IMR-90 (cell line): ENCODE results near the gene ICAM2. TPM values are rescaled to one million over a fixed set of nuclear protein-coding genes. Genes with fewer than 3 reads are reported as not detected.

ENCODE experiments used
- SMC3 ChIP-seq: fragments of 150-350 bp; IDR thresholded peaks from 2 replicates; pipeline ENCODE4 v1.6.1; 2016; ENCODE audit warnings: low read depth, mild to moderate bottlenecking, antibody characterized with exemption, low read length, moderate library complexity
- polyA plus RNA-seq, 3 experiments: library from polyadenylated mRNA; depleted of rRNA; stranded (reverse); fragments of >200 nt; gene quantifications; 2 replicates each; pipeline ENCODE4 v1.2.3, GENCODE V29; 2012; ENCODE audit warnings: low replicate concordance in 1 of 3
- total RNA-seq: library from RNA; depleted of rRNA; stranded (reverse); fragments of >200 nt; gene quantifications from 2 replicates; pipeline ENCODE4 v1.2.3, GENCODE V29; 2012
- TF ChIP-seq, protein P1 (sequence below): fragments of 150-350 bp; IDR thresholded peaks from 2 replicates; pipeline ENCODE4 v1.6.1; 2016; ENCODE audit warnings: low read depth, mild to moderate bottlenecking, low read length, moderate library complexity, borderline replicate concordance

The ICAM2 gene
- total and polyA plus RNA-seq, 2 of the 4 experiments (the other 2 are of a cell fraction) = 0.12 TPM; not detected in 1

DNA sequence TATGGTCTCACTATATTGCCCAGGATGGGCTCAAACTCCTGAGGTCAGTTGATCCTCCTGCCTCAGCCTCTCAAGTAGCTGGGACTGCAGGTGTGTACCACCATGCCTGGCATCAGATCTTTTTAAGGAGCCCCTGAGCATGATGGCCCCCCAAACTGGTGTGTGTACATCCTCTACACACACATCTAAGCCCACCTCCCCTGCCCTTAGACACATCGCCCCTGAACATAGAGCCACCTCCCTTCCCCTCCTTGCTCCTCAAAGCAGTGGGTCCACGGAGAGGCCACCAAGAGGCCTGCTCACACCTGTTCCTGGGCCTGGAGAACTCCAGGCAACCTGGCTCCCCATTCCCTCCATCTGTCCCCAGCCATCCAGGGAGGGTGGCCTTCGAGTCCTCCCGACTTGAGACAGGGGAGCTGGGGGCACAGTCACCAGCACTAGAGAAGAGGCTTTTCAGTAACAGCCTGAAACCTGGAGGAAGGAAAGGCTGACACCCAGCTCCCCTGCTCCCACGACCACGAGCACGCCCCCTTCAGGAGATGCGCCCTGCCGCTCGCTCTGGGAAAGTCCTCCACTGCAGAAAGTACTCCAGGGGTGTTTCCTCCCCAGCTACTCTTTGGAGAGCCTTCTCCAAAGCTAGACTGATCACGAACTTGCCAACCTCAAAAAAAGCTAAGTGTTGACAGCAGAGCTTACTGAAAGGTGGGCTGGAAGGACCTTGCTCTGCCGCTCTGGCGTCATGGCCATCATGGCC lies 34.9 kb downstream of the ICAM2 start (continued):
- TF ChIP-seq, protein P1, sequence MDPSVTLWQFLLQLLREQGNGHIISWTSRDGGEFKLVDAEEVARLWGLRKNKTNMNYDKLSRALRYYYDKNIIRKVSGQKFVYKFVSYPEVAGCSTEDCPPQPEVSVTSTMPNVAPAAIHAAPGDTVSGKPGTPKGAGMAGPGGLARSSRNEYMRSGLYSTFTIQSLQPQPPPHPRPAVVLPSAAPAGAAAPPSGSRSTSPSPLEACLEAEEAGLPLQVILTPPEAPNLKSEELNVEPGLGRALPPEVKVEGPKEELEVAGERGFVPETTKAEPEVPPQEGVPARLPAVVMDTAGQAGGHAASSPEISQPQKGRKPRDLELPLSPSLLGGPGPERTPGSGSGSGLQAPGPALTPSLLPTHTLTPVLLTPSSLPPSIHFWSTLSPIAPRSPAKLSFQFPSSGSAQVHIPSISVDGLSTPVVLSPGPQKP = no peak
- no peak for TF ChIP-seq SMC3
